ENCODE results near the gene DNER.

The DNER gene

DNA sequence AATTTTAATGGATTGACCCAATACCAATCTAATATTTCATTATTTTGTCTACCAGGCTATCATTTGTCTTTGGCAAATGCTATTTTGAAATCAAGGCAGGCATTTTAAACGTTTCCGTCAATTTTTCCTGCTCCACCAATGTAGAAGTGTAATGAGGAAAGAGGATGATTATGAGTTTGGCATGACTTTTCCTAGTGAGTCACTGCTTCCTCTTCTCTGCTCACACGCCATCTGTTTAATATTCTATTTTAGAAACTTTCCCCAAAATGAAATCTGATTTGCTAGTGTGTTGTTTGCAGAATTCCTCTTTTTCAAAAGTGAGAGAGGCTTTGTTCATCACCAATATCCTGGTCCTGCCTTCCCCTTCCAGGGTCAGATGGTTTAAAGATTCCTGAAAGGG is 400.8 kb downstream of the DNER start:
- Histone ChIP-seq H3K27me3 (no peaks in the 10 kb centered on the region), H3K36me3 (no peaks in the 10 kb centered on the region), H3K4me3 (ENCODE audit: low read depth, low read length) (no peak overlapping the region), H3K4me1 (no peaks in the 10 kb centered on the region), H3K9me3 (no peaks in the 10 kb centered on the region)
- TF ChIP-seq, protein P1, sequence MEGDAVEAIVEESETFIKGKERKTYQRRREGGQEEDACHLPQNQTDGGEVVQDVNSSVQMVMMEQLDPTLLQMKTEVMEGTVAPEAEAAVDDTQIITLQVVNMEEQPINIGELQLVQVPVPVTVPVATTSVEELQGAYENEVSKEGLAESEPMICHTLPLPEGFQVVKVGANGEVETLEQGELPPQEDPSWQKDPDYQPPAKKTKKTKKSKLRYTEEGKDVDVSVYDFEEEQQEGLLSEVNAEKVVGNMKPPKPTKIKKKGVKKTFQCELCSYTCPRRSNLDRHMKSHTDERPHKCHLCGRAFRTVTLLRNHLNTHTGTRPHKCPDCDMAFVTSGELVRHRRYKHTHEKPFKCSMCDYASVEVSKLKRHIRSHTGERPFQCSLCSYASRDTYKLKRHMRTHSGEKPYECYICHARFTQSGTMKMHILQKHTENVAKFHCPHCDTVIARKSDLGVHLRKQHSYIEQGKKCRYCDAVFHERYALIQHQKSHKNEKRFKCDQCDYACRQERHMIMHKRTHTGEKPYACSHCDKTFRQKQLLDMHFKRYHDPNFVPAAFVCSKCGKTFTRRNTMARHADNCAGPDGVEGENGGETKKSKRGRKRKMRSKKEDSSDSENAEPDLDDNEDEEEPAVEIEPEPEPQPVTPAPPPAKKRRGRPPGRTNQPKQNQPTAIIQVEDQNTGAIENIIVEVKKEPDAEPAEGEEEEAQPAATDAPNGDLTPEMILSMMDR (IDR thresholded peaks at IDR 0.05; ENCODE audit: low read depth, low read length), result no peak
- DNase-seq, result no peak
